SH-SY5Y (cell line): ENCODE results near the gene PRKD1.

Experiments
- GATA2 ChIP-seq: IDR thresholded peaks from 2 replicates; pipeline ENCODE4 v1.6.1; 2011; ENCODE audit warnings: mild to moderate bottlenecking, low read depth, low read length
- GATA3 ChIP-seq: IDR thresholded peaks from 2 replicates; pipeline ENCODE4 v1.6.1; 2011; ENCODE audit warnings: low read depth, mild to moderate bottlenecking, low read length, moderate library complexity

DNA sequence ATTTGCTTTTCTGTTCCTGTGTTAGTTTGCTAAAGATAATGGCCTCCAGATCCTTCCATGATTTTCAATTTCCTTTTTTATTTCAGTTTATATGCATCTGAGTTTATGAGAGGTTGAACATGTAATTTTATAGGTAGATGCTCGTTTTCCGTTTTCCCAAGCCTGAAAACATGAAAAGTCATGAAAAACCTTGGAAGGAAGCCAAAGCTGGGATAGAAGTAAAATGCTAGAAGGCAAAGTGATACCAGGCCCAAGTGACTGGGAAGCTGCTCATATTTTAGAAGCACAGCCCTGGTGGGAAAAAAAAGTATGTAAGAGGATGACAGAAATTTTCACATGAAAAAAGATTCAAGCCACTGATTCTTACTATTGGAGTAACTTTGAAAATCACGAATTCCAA lies 290.8 kb downstream of the PRKD1 start:
- TF ChIP-seq GATA3 (no peak), GATA2 (no peak)
